NB4 (cell line): ENCODE measurements around the gene HSPA5.

Source experiments
- CTCF ChIP-seq: IDR thresholded peaks from one replicate; pipeline ENCODE4 v1.5.1; 2012; ENCODE audit warnings: low read depth, low read length
- POLR2A ChIP-seq: IDR thresholded peaks from 2 replicates; pipeline ENCODE4 v1.6.1; 2011; ENCODE audit warnings: mild to moderate bottlenecking; ENCODE audit not compliant: insufficient read length; ENCODE audit errors: extremely low read depth

DNA sequence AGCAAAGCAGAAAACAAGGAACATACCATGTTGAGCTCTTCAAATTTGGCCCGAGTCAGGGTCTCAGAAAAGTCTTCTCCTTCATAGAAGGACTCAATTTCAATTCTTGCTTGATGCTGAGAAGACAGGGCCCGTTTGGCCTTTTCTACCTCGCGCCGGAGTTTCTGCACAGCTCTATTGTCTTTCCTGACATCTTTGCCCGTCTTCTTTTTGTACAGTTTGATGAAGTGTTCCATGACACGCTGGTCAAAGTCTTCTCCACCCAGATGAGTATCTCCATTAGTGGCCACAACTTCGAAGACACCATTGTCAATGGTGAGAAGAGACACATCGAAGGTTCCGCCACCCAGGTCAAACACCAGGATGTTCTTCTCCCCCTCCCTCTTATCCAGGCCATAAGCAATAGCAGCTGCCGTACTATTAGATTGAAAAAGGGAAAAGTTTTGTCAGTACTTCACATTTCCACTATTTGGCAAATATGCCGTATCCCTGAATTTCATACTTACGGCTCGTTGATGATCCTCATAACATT lies 2.2 kb downstream of the HSPA5 start:
- no peak for TF ChIP-seq CTCF
- no peak for TF ChIP-seq POLR2A
